HCT116 (cell line): ENCODE data around the gene RAI1. TPM values are rescaled to one million over a fixed set of nuclear protein-coding genes. Genes with fewer than 3 reads are reported as not detected.
A peak's percentile ranks its signal among the peaks of the same experiment; 100 is the strongest.

Source experiments
- ATAC-seq: fragments of 200-7000 bp; cut with Tn5 transposase; 2 replicates; pipeline ENCODE4 v1.9.1; 2020; ENCODE audit warnings: mild to moderate bottlenecking, moderate library complexity
- BruUV-seq: library from RNA; stranded (reverse); fragments of 400-500 nt; replicated peaks from 2 replicates; lab custom pipeline; 2021; lab: Mats Ljungman, UMichigan
- CTCF ChIA-PET: fragments of 300-600 bp; sonication (Branson Sonifier 250); formaldehyde crosslinking; loops from one replicate; lab custom pipeline; 2021; ENCODE audit warnings: antibody characterized with exemption; lab: Charles Lee
- POLR2A ChIA-PET: fragments of 300-600, 350-600 bp; sonication (Branson Sonifier 250); formaldehyde crosslinking; loops from one replicate; lab custom pipeline; 2021; ENCODE audit warnings: antibody characterized with exemption; lab: Charles Lee
- RAD21 ChIA-PET, 2 experiments: fragments of 300-600 bp; sonication (Branson Sonifier 250); formaldehyde crosslinking; loops; one replicate each; lab custom pipeline; 2023; ENCODE audit warnings: low total read pairs in 2 of 2; ENCODE audit not compliant: uncharacterized antibody in 2 of 2, unreplicated experiment in 2 of 2, low non-redundant PET in 1 of 2; lab: Charles Lee
- DNase-seq: peaks from one replicate; pipeline ENCODE4 v3.0.0-alpha.2; 2010; ENCODE audit warnings: low read depth, low spot score
- H2AFZ ChIP-seq: fragments of 200-600 bp; shearing (Covaris generic), sonication (generic); 2 replicates; pipeline ENCODE4 v1.6.1; 2017; ENCODE audit warnings: low read depth, mixed run types, mixed read lengths, antibody characterized with exemption, low read length; ENCODE audit not compliant: poor library complexity, severe bottlenecking
- H3K27ac ChIP-seq: 2 replicates; pipeline ENCODE4 v1.5.1; 2012; ENCODE audit warnings: low read depth, low read length
- H3K27me3 ChIP-seq: fragments of 200-600 bp; sonication (generic); 2 replicates; pipeline ENCODE4 v1.6.1; 2016; ENCODE audit warnings: mixed run types, low read length, mixed read lengths; ENCODE audit not compliant: insufficient read depth
- H3K36me3 ChIP-seq, 2 experiments: fragments of 200-500 bp in 1 of 2; fragments of 200-600 bp in 1 of 2; sonication (Bioruptor generic) in 1 of 2; sonication (generic) in 1 of 2; 2 replicates each; pipeline versions ENCODE4 v1.5.1 to v1.6.1; 2014 to 2016; ENCODE audit warnings: low read length in 2 of 2, inconsistent platforms in 1 of 2, mixed read lengths in 1 of 2, mixed run types in 1 of 2; ENCODE audit not compliant: insufficient read depth in 2 of 2, control insufficient read depth in 1 of 2
- H3K4me1 ChIP-seq, 2 experiments: fragments of 200-600 bp in 1 of 2; sonication (generic) in 1 of 2; 2 replicates each; pipeline versions ENCODE4 v1.5.1 to v1.6.1; 2012 to 2017; ENCODE audit warnings: low read length in 2 of 2, inconsistent platforms in 1 of 2, mild to moderate bottlenecking in 1 of 2, mixed read lengths in 1 of 2, mixed run types in 1 of 2, moderate library complexity in 1 of 2; ENCODE audit not compliant: insufficient read depth in 2 of 2, control insufficient read depth in 1 of 2
- H3K4me2 ChIP-seq: fragments of 200-600 bp; sonication (generic); 2 replicates; pipeline ENCODE4 v1.6.1; 2017; ENCODE audit warnings: mixed run types, low read length, mixed read lengths
- H3K4me3 ChIP-seq, 2 experiments: fragments of 200-600 bp in 1 of 2; sonication (generic) in 1 of 2; replicated peaks in 1 of 2; 2 replicates each; pipeline ENCODE4 v1.5.1; 2011 to 2016; ENCODE audit warnings: low read length in 2 of 2, control low read depth in 1 of 2, low read depth in 1 of 2, mild to moderate bottlenecking in 1 of 2, mixed read lengths in 1 of 2, mixed run types in 1 of 2
- H3K79me2 ChIP-seq: fragments of 200-600 bp; sonication (generic); 2 replicates; pipeline ENCODE4 v1.6.1; 2017; ENCODE audit warnings: mild to moderate bottlenecking, mixed run types, low read length, moderate library complexity, mixed read lengths; ENCODE audit not compliant: insufficient read depth
- H3K9ac ChIP-seq: fragments of 200-600 bp; sonication (generic); 2 replicates; pipeline ENCODE4 v1.6.1; 2016; ENCODE audit warnings: low read length, mixed read lengths
- H3K9me2 ChIP-seq: fragments of 200-600 bp; sonication (generic), shearing (Covaris generic); 2 replicates; pipeline ENCODE4 v1.6.1; 2017; ENCODE audit warnings: mixed run types, mild to moderate bottlenecking, moderate library complexity; ENCODE audit not compliant: insufficient read depth
- H3K9me3 ChIP-seq, 2 experiments: fragments of 200-500 bp in 1 of 2; fragments of 200-600 bp in 1 of 2; sonication (Bioruptor generic) in 1 of 2; sonication (generic) in 1 of 2; 2 replicates each; pipeline ENCODE4 v1.6.1; 2014 to 2017; ENCODE audit warnings: low read length in 2 of 2, mixed read lengths in 2 of 2, inconsistent platforms in 1 of 2, low read depth in 1 of 2, mild to moderate bottlenecking in 1 of 2, mixed run types in 1 of 2, moderate library complexity in 1 of 2; ENCODE audit not compliant: control insufficient read depth in 1 of 2, insufficient read depth in 1 of 2
- H4K20me1 ChIP-seq: fragments of 200-600 bp; sonication (generic), shearing (Covaris generic); 2 replicates; pipeline ENCODE4 v1.6.1; 2017; ENCODE audit warnings: mixed run types, mild to moderate bottlenecking, moderate library complexity; ENCODE audit not compliant: insufficient read depth
- CEBPB ChIP-seq: IDR thresholded peaks from 2 replicates; pipeline ENCODE4 v1.6.1; 2012; ENCODE audit warnings: low read depth
- ELF1 ChIP-seq: IDR thresholded peaks from 2 replicates; pipeline ENCODE4 v1.6.1; 2012; ENCODE audit warnings: low read depth, borderline replicate concordance
- JUND ChIP-seq: IDR thresholded peaks from 2 replicates; pipeline ENCODE4 v1.6.1; 2012
- RAD21 ChIP-seq: IDR thresholded peaks from 2 replicates; pipeline ENCODE4 v1.6.1; 2012; ENCODE audit warnings: low read depth, mild to moderate bottlenecking
- intact Hi-C: fragments of 100-400 bp; cut with micrococcal nuclease; formaldehyde crosslinking; loops from 2 replicates; pipeline ENCODE4 v1.10.0; 2022
- total RNA-seq: library from RNA; stranded (reverse); gene quantifications from one replicate; pipeline ENCODE4 v1.2.1, GENCODE V29; 2021; ENCODE audit not compliant: unreplicated experiment
- TF ChIP-seq, protein P1 (sequence below), 3 experiments: fragments of 200-600 bp in 1 of 3; sonication (generic) in 1 of 3; IDR thresholded peaks in 2 of 3; conservative IDR thresholded peaks in 1 of 3; 2 replicates each; pipeline ENCODE4 v1.5.1; 2012 to 2017; ENCODE audit warnings: low read depth in 2 of 3, low read length in 2 of 3, antibody characterized with exemption in 1 of 3, borderline replicate concordance in 1 of 3, control low read depth in 1 of 3, mild to moderate bottlenecking in 1 of 3, mixed read lengths in 1 of 3, mixed run types in 1 of 3, moderate library complexity in 1 of 3; ENCODE audit not compliant: insufficient read depth in 1 of 3

RAI1 gene
- total RNA-seq, 1 experiment from 2014 or later, result 38.5 TPM

DNA sequence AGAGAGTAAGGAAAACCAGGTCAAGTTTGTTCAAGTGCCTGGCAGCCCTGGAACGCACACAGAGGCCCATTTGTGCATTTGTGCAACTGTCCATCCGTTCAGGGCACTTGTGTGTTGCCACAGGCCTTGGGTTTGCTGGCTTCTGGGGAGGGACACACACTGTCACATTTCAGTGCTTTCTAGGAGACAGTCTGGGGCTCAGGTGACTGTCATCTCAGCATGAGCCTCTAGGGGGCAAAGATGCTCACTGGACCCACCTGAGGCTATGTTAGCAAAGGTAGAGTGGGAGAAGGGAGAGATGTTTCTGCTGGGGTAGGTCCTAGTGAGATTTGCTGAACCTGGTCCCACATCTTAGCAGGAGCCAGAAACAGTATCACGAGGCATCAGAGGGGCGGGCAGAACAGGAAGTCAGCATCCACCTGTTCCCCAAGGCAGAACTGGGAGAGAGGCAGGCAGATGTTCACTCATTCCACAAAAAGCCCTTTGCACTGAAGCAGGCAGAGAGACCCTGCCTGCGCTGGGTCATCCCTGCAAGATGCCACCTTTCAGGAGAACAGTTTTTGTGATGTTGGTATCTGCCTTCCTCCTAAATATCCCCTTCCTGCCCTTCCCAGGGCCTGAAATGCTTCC is 48.5 kb downstream of the RAI1 start:
- no peaks in the 10 kb centered on the region; the same call in 1 of the 2 replicates for H4K20me1 ChIP-seq
- H3K4me3 ChIP-seq, result no peak overlapping the region
- H3K27ac ChIP-seq, result peak overlapping the region; percentile 58
- TF ChIP-seq, protein P1, sequence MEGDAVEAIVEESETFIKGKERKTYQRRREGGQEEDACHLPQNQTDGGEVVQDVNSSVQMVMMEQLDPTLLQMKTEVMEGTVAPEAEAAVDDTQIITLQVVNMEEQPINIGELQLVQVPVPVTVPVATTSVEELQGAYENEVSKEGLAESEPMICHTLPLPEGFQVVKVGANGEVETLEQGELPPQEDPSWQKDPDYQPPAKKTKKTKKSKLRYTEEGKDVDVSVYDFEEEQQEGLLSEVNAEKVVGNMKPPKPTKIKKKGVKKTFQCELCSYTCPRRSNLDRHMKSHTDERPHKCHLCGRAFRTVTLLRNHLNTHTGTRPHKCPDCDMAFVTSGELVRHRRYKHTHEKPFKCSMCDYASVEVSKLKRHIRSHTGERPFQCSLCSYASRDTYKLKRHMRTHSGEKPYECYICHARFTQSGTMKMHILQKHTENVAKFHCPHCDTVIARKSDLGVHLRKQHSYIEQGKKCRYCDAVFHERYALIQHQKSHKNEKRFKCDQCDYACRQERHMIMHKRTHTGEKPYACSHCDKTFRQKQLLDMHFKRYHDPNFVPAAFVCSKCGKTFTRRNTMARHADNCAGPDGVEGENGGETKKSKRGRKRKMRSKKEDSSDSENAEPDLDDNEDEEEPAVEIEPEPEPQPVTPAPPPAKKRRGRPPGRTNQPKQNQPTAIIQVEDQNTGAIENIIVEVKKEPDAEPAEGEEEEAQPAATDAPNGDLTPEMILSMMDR (IDR thresholded peaks at IDR 0.05 in 2 of 3, conservative IDR thresholded peaks at IDR 0.05 in 1 of 3; ENCODE audit: borderline replicate concordance in 1 of 3, insufficient read depth in 1 of 3, low read depth in 2 of 3, low read length in 2 of 3), result peak; percentile 40 to 82 (median 73); a peak in 5 of 6 replicates
- TF ChIP-seq RAD21, result peak; percentile 68
- TF ChIP-seq ELF1, result no peak
- no peak for TF ChIP-seq JUND
- TF ChIP-seq CEBPB, result no peak
- no TSS peak for BruUV-seq
- H3K36me3 ChIP-seq, result no peaks in the 10 kb centered on the region; a peak in 1 of 4 replicates
- intact Hi-C loops, result loop anchor here (2.0 kb wide), 1 partner anchor 131 kb away; no protein-coding TSS in a partner anchor
- peak; percentile 19 for DNase-seq
- ChIA-PET RAD21 (no interaction called here), CTCF (interaction anchor here (0.8 to 1.4 kb wide), 2 partner anchors 10 to 19 kb away, joined by 4 read pairs; no protein-coding TSS in a partner anchor), POLR2A (no interaction called here)
- peak; percentile 85 for ATAC-seq
- H3K4me1 ChIP-seq, result peaks cover 27 to 62% of the 10 kb centered on the region in 2 experiments
- no peaks in the 10 kb centered on the region for H3K27me3 ChIP-seq
- peak overlapping the region; percentile 70 for H3K4me2 ChIP-seq
- peaks cover 75% of the 10 kb centered on the region for H3K79me2 ChIP-seq
- no peaks in the 10 kb centered on the region for H3K9me3 ChIP-seq
- H2AFZ ChIP-seq, result no peak overlapping the region
- H3K9me2 ChIP-seq, result no peaks in the 10 kb centered on the region
- H3K9ac ChIP-seq, result peak overlapping the region; percentile 43
